ENCODE data around the gene ACP6. TPM values are rescaled to one million over a fixed set of nuclear protein-coding genes. Genes with fewer than 3 reads are reported as not detected.

Gene ACP6
- total RNA-seq, 1 donor from 2014 or later = 17.6 TPM

DNA sequence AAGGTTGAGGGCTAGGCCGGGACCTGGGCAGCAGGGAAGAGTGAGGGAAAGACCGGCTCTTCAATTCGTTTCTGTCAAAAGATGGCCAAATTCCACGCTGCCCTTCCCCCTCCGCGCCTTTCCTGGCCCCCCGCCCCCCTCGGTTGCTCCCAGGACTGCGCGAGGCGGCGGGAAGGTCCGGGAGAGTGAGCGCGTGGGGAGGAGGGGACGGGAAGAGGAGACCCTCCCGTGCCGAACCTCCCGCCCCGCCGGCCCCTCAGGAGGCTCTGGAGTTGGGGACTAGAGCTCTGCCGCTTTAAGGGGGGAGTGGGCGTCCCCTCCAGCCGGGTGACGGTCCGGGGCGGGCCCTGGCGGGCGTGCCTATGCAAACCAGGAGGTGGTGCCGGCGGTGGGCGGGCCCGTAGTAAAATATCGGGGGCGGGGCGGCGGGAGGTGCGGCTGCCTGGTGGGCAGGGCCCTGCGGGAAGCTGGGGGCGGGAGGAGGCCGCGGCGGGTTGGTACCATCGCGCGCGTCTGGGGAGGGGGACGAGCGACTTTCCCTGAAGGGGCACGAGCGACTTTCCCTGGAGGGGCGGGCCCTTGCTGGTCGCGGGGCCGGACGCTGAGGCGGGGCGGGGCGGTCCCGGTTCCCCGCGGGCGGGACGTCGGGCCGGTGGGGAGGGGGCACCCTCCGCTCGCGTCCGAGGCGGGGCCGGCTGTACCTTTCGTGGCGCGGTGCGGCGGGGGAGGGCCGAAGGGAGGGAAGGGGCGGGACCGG is 70.8 kb downstream of the ACP6 start:
- peak; percentile 96 for ATAC-seq
- intact Hi-C loops (cut with DNase I) = loop anchor here (5.0 kb wide), 1 partner anchor 57 kb away; the partner anchor contains the start of gene BCL9
- peak; percentile 99 for DNase-seq (ENCODE audit: low spot score)

DNA sequence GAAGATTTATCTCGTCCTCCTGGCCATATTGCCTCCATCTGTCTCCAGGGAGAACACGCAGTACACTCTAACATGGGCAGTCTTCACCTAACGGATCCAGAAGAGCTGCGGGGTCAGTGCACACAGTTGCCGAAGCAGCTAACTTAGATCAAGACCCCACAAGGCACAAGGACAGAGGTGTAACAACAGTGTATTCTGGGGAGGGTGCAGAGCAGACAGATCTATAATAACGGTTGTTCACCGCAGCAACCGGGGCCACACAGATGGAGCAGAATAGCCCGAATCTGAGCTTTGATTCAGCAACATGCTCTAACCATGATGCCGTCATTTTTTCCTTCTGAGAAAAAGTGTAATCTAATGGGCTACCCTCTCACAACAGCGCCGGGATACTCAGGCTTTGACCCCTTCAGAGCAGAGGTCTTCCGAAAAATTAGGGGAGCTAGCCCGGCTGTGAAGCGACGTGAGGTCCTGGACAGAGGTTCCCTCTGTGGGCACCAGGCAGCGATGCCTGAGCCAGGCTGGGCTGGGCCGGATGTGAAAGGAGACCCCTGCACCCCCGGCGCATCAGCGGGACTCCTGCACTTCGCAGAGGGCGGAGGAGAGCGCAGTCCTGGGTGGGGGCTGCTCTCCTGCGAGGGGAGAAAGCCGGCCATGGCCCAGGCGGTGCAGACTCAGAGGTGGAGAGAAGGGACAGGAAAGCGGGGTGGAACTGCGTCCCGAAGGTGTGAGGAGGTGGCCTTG is 71.5 kb downstream of the ACP6 start:
- DNase-seq (ENCODE audit: low spot score) (no peak), ATAC-seq (peak; percentile 47)
- intact Hi-C loops (cut with DNase I) = loop anchor here (5.0 kb wide), 1 partner anchor 56 kb away; the partner anchor contains the start of gene BCL9

DNA sequence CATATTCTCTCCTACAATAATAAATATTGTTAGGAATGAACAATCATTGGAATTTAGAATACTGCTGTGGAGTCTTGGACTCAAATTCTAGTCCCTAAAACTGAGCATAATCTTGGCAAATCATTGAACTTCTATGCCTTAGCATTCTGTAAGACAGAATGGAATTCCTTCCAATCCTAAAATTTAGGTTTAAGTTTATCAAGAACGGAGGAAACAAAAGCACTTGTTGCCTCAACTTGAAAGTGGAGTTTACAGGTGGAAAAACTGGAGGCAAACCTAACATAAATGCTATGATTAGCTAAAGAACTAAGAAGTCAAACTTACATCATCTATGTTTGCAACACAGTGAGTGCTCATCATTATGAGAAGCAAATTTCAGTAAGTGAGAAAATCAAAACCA is 73.3 kb downstream of the ACP6 start:
- DNase-seq (ENCODE audit: low spot score) = no peak
- no peak for ATAC-seq
- intact Hi-C loops (cut with DNase I) = loop anchor here (5.0 kb wide), 1 partner anchor 55 kb away; the partner anchor contains the start of gene BCL9

Other genes with a start within 250 kb of the ACP6 start
- gene BCL9, start 129.0 kb downstream of the ACP6 start, total RNA-seq = 21.1 TPM
- 19.6 TPM for gene GJA5, start 90.1 kb upstream of the ACP6 start, total RNA-seq
- not detected for gene GJA8, start 232.3 kb upstream of the ACP6 start, total RNA-seq